K562 (cell line): ENCODE data around the gene HMGB3. TPM values are rescaled to one million over a fixed set of nuclear protein-coding genes. Genes with fewer than 3 reads are reported as not detected.

Source experiments
- ESRRB ChIP-seq: fragments of 250-450 bp; sonication (Bioruptor Pico); IDR thresholded peaks from 2 replicates; pipeline ENCODE4 v1.5.0; 2020; ENCODE audit warnings: mild to moderate bottlenecking, moderate library complexity, borderline replicate concordance
- HMGXB4 ChIP-seq: sonication (generic); formaldehyde crosslinking; IDR thresholded peaks from 2 replicates; pipeline ENCODE4 v1.8.1; 2023; ENCODE audit warnings: mild to moderate bottlenecking, missing genetic modification reagents
- MLX ChIP-seq, 2 experiments: fragments of 450-650 bp in 1 of 2; sonication (generic) in 1 of 2; formaldehyde crosslinking; conservative IDR thresholded peaks; 2 replicates each; pipeline versions ENCODE4 v1.4.0 to v1.8.1; 2020 to 2022; ENCODE audit warnings: mild to moderate bottlenecking in 1 of 2, missing genetic modification reagents in 1 of 2
- SMC3 ChIP-seq: conservative IDR thresholded peaks from 2 replicates; pipeline ENCODE4 v1.6.1; 2011; ENCODE audit warnings: low read depth, low read length, improper control_type of control experiment; ENCODE audit not compliant: insufficient read depth
- ZNF121 ChIP-seq: sonication (generic); formaldehyde crosslinking; conservative IDR thresholded peaks from 2 replicates; pipeline ENCODE4 v1.8.0; 2022; ENCODE audit warnings: missing genetic modification reagents
- ZNF146 ChIP-seq: IDR thresholded peaks from one replicate; pipeline ENCODE4 v1.6.1; 2018; ENCODE audit warnings: missing compliant biosample characterization; ENCODE audit not compliant: unreplicated experiment
- ZNF232 ChIP-seq: sonication (generic); formaldehyde crosslinking; IDR thresholded peaks from 2 replicates; pipeline ENCODE4 v1.8.0; 2022; ENCODE audit warnings: mild to moderate bottlenecking, missing genetic modification reagents
- ZNF561 ChIP-seq: fragments of 450-650 bp; formaldehyde crosslinking; conservative IDR thresholded peaks from 2 replicates; pipeline ENCODE4 v1.4.0; 2020; ENCODE audit warnings: mild to moderate bottlenecking, moderate library complexity
- ZNF778 ChIP-seq: fragments of 450-650 bp; formaldehyde crosslinking; IDR thresholded peaks from 2 replicates; pipeline ENCODE4 v1.4.0; 2020; ENCODE audit warnings: mild to moderate bottlenecking, moderate library complexity
- polyA plus RNA-seq, 8 experiments: library from polyadenylated mRNA; depleted of rRNA in 4 of 8; stranded (reverse) in 5 of 8; unstranded in 3 of 8; fragments of >200 nt; fragmentation: Nextera tagmentation in 2 of 8; fragmentation: Illumina TruSeq in 1 of 8; extraction: Ambion mirVana in 2 of 8; extraction: Trizol in 1 of 8; gene quantifications; 2 replicates each; pipeline versions ENCODE4 v1.2.1 to v1.2.3, GENCODE V29; 2011 to 2014; ENCODE audit warnings: inconsistent platforms in 1 of 8, missing spikeins in 1 of 8
- total RNA-seq, 7 experiments: library from RNA; depleted of rRNA in 6 of 7; stranded (reverse); fragments of >200 nt in 6 of 7; fragmentation: Illumina TruSeq in 2 of 7; extraction: Trizol in 2 of 7; gene quantifications; 2 replicates each; pipeline versions ENCODE4 v1.2.1 to v1.2.3, GENCODE V29; 2011 to 2021; ENCODE audit warnings: low replicate concordance in 1 of 7

HMGB3 gene
- total and polyA plus RNA-seq, 9 of the 15 experiments (the other 6 are each of a cell fraction or from before 2014, with no cell fraction given): 36.7 to 168 (median 117) TPM

- no peak for TF ChIP-seq HMGXB4 (CRISPR knock-in tag)
- no peak for TF ChIP-seq ZNF778 (CRISPR knock-in tag)
- no peak for TF ChIP-seq ZNF561 (CRISPR knock-in tag)
- no peak for TF ChIP-seq ZNF121 (CRISPR knock-in tag)
- TF ChIP-seq ESRRB (CRISPR knock-in tag): no peak
- no peak for TF ChIP-seq ZNF146 (CRISPR knock-in tag)
- no peak for TF ChIP-seq MLX (CRISPR knock-in tag; conservative IDR thresholded peaks at IDR 0.05)
- peak; percentile 47; the same call in 1 of the 2 replicates for TF ChIP-seq SMC3
- TF ChIP-seq ZNF232: no peak
- TF ChIP-seq, all 486 proteins: peak for 3
Observed at GRCh38 chrX:151004085-151004484, 20.9 kb downstream of the HMGB3 start (continued).
